Measurements from ENCODE around the gene TUNAR.

TUNAR gene

GRCh38 chr14:95875831-95876760, 536 bp upstream of the TUNAR start:
- DNase-seq, result no peak

- DNase-seq, result no peak
Measured at GRCh38 chr14:95877633-95878032, 1.0 kb downstream of the TUNAR start.

GRCh38 chr14:95884377-95884776, 7.7 kb downstream of the TUNAR start:
- no peak for DNase-seq

- DNase-seq, result no peak
Measured at GRCh38 chr14:95885278-95885677, 8.6 kb downstream of the TUNAR start.

- no peak for DNase-seq
Measured at GRCh38 chr14:95885866-95886265, 9.2 kb downstream of the TUNAR start.

GRCh38 chr14:95886366-95887056, 9.9 kb downstream of the TUNAR start:
- DNase-seq, result no peak

- no peak for DNase-seq
Measured at GRCh38 chr14:95887351-95887750, 10.7 kb downstream of the TUNAR start.

GRCh38 chr14:95889236-95889979, 12.8 kb downstream of the TUNAR start:
- no peak for DNase-seq

- DNase-seq, result no peak
Measured at GRCh38 chr14:95891742-95892141, 15.1 kb downstream of the TUNAR start.

GRCh38 chr14:95892142-95892541, 15.5 kb downstream of the TUNAR start:
- no peak for DNase-seq

GRCh38 chr14:95895720-95896119, 19.1 kb downstream of the TUNAR start:
- DNase-seq, result no peak

GRCh38 chr14:95896498-95897135, 20.0 kb downstream of the TUNAR start:
- no peak for DNase-seq

- no peak for DNase-seq
Measured at GRCh38 chr14:95897280-95897679, 20.6 kb downstream of the TUNAR start.

GRCh38 chr14:95901054-95901453, 24.4 kb downstream of the TUNAR start:
- DNase-seq, result no peak

GRCh38 chr14:95902273-95902826, 25.7 kb downstream of the TUNAR start:
- no peak for DNase-seq

GRCh38 chr14:95903165-95903564, 26.5 kb downstream of the TUNAR start:
- DNase-seq, result no peak

GRCh38 chr14:95903616-95904107, 27.0 kb downstream of the TUNAR start:
- no peak for DNase-seq

GRCh38 chr14:95906591-95906990, 30.0 kb downstream of the TUNAR start:
- no peak for DNase-seq

- no peak for DNase-seq
Measured at GRCh38 chr14:95910628-95911027, 34.0 kb downstream of the TUNAR start.

GRCh38 chr14:95911456-95911855, 34.8 kb downstream of the TUNAR start:
- DNase-seq, result no peak

GRCh38 chr14:95915330-95915729, 38.7 kb downstream of the TUNAR start:
- no peak for DNase-seq

- no peak for DNase-seq
Measured at GRCh38 chr14:95918466-95918865, 41.8 kb downstream of the TUNAR start.

Measured in central memory CD4-positive, alpha-beta T cell (primary cell).